ENCODE data around the gene C2orf92. TPM values are rescaled to one million over a fixed set of nuclear protein-coding genes. Genes with fewer than 3 reads are reported as not detected.

The C2orf92 gene
- total and polyA plus RNA-seq, 7 donors = 0.89 to 3.6 (median 1.9) TPM

DNA sequence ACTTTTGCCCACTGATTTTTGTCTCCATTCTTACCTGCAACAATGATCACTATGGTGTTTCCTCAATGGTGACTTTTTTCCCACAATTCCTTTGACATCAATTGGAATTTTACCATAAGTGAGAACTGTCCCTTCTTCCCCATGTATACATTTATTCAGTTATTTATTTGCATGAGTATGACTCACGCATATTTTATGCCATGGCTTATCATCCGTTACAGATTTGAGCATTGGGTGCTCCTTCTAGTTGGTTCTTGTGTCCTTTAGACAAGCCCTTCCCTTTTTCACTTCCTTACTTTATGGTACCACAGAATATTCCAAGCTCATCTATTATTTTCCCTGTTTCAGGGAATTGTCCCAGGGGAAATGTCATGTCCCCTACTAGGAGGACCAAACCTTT, 16.0 kb upstream of the C2orf92 start:
- H3K27me3 ChIP-seq (ENCODE audit: insufficient read depth in 3 of 3, low read length in 2 of 3) = no peaks in the 10 kb centered on the region
- H3K36me3 ChIP-seq (ENCODE audit: insufficient read depth in 1 of 2, low read depth in 1 of 2) = peaks cover 12 to 75% of the 10 kb centered on the region in 2 donors

GRCh38 chr2:97653874-97654273, 15.6 kb upstream of the C2orf92 start:
- no peak for DNase-seq
- intact Hi-C loops (cut with DNase I) = no loop called here
- no peak for ATAC-seq

More for the DNA sequence above, 16.0 kb upstream of the C2orf92 start:
- Histone ChIP-seq H3K4me3 (no peak overlapping the region), H3K9me3 (no peaks in the 10 kb centered on the region), H3K27ac (no peak overlapping the region), H3K4me1 (no peaks in the 10 kb centered on the region)
- 93 to 100% (median 98%) methylated on average over 2 of the region's 2 CpGs for WGBS, 3 donors
- intact Hi-C loops (cut with DNase I) = no loop called here
- DNase-seq = no peak
- no peak for TF ChIP-seq CTCF (IDR thresholded peaks at IDR 0.05)
- no peak for ATAC-seq

DNA sequence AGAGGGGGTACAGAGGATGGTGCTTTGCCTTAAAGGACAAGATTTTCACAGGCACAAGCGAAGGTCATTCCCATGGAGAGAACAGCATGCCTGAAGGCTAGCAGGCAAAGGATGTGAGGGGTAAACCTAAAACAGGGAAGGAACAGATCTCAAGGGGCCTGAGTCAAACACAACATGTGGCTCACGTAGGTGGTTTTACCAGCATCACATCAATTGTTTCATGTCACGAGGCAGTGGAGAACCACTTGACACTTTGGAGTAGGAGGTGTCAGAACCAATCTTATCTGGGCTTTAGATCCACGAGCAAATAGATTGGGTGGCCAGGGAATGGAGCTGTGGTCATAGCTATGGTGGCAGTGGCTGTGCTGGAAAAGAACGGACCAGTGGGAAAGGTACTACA, 15.2 kb upstream of the C2orf92 start:
- no peaks in the 10 kb centered on the region for H3K27me3 ChIP-seq (ENCODE audit: insufficient read depth in 3 of 3, low read length in 2 of 3)
- no peak overlapping the region for H3K27ac ChIP-seq
- H3K4me3 ChIP-seq = no peak overlapping the region

More at GRCh38 chr2:97653874-97654273, 15.6 kb upstream of the C2orf92 start:
- H3K9me3 ChIP-seq = no peaks in the 10 kb centered on the region
- WGBS, 3 donors = 90 to 100% (median 99%) methylated on average over 1 of the region's 1 CpG
- TF ChIP-seq CTCF (IDR thresholded peaks at IDR 0.05) = no peak
- H3K27ac ChIP-seq = no peak overlapping the region
- no peaks in the 10 kb centered on the region for H3K4me1 ChIP-seq
- H3K36me3 ChIP-seq (ENCODE audit: insufficient read depth in 1 of 2, low read depth in 1 of 2) = peaks cover 10 to 75% of the 10 kb centered on the region in 2 donors
- H3K27me3 ChIP-seq (ENCODE audit: insufficient read depth in 3 of 3, low read length in 2 of 3) = no peaks in the 10 kb centered on the region
- no peak overlapping the region for H3K4me3 ChIP-seq

GRCh38 chr2:97654791-97655190, 14.7 kb upstream of the C2orf92 start:
- no peak for TF ChIP-seq CTCF (IDR thresholded peaks at IDR 0.05)
- H3K9me3 ChIP-seq = no peaks in the 10 kb centered on the region
- ATAC-seq = no peak
- WGBS, 3 donors = 91 to 97% (median 96%) methylated on average over 2 of the region's 2 CpGs
- DNase-seq = no peak
- H3K36me3 ChIP-seq (ENCODE audit: insufficient read depth in 1 of 2, low read depth in 1 of 2) = peaks cover 10 to 73% of the 10 kb centered on the region in 2 donors
- no peaks in the 10 kb centered on the region for H3K4me1 ChIP-seq
- H3K27ac ChIP-seq = no peak overlapping the region
- intact Hi-C loops (cut with DNase I) = no loop called here
- no peaks in the 10 kb centered on the region for H3K27me3 ChIP-seq (ENCODE audit: insufficient read depth in 3 of 3, low read length in 2 of 3)
- no peak overlapping the region for H3K4me3 ChIP-seq

More for the DNA sequence above, 15.2 kb upstream of the C2orf92 start:
- no peak for TF ChIP-seq CTCF (IDR thresholded peaks at IDR 0.05)
- Histone ChIP-seq H3K4me1 (no peaks in the 10 kb centered on the region), H3K36me3 (ENCODE audit: insufficient read depth in 1 of 2, low read depth in 1 of 2) (peaks cover 12 to 75% of the 10 kb centered on the region in 2 donors), H3K9me3 (no peaks in the 10 kb centered on the region)
- intact Hi-C loops (cut with DNase I) = no loop called here
- 92 to 96% (median 94%) methylated on average over 5 of the region's 5 CpGs for WGBS, 3 donors
- DNase-seq (no peak), ATAC-seq (no peak)

GRCh38 chr2:97656129-97656755, 13.3 kb upstream of the C2orf92 start:
- intact Hi-C loops (cut with DNase I) = no loop called here
- no peak for DNase-seq
- Histone ChIP-seq H3K36me3 (ENCODE audit: insufficient read depth in 1 of 2, low read depth in 1 of 2) (peaks cover 10 to 71% of the 10 kb centered on the region in 2 donors), H3K27me3 (ENCODE audit: insufficient read depth in 3 of 3, low read length in 2 of 3) (no peaks in the 10 kb centered on the region), H3K9me3 (no peaks in the 10 kb centered on the region), H3K27ac (no peak overlapping the region), H3K4me3 (no peak overlapping the region), H3K4me1 (peaks cover 6% of the 10 kb centered on the region)
- ATAC-seq = no peak
- no peak for TF ChIP-seq CTCF (IDR thresholded peaks at IDR 0.05)
- WGBS, 3 donors = 84 to 95% (median 94%) methylated on average over 7 of the region's 7 CpGs

Measured in psoas muscle (tissue), 8 donors.